Heart left ventricle (tissue), 16 donors: ENCODE measurements around the gene CLEC4M. TPM values are rescaled to one million over a fixed set of nuclear protein-coding genes. Genes with fewer than 3 reads are reported as not detected.

Experiments used
- ATAC-seq, 4 donors: fragments of 200-7000 bp; cut with Tn5 transposase; one replicate each; pipeline ENCODE4 v1.9.1; 2020 to 2022; ENCODE audit warnings: moderate library complexity in 4 of 4, mild to moderate bottlenecking in 3 of 4, moderate number of reproducible peaks in 1 of 4
- DNase-seq, 5 donors: peaks; one replicate each; pipeline ENCODE4 v3.0.0-alpha.2; 2020
- H3K27ac ChIP-seq, 12 donors: fragments of 200-600 bp; sonication (generic) in 4 of 12; one replicate each; pipeline versions ENCODE4 v1.5.0 to v1.8.0; 2016 to 2022; ENCODE audit warnings: mild to moderate bottlenecking in 2 of 12
- H3K27me3 ChIP-seq, 9 donors: fragments of 200-600 bp; sonication (generic) in 2 of 9; one replicate each; pipeline versions ENCODE4 v1.5.1 to v1.8.0; 2016 to 2022; ENCODE audit warnings: mild to moderate bottlenecking in 3 of 9
- H3K36me3 ChIP-seq, 9 donors: fragments of 200-600 bp; sonication (generic) in 2 of 9; one replicate each; pipeline versions ENCODE4 v1.5.0 to v1.8.0; 2018 to 2022; ENCODE audit warnings: mild to moderate bottlenecking in 2 of 9
- H3K4me1 ChIP-seq, 12 donors: fragments of 200-600 bp; sonication (generic) in 4 of 12; one replicate each; pipeline versions ENCODE4 v1.5.0 to v1.8.0; 2016 to 2022; ENCODE audit warnings: mild to moderate bottlenecking in 3 of 12
- H3K4me3 ChIP-seq, 12 donors: fragments of 200-600 bp; sonication (generic) in 4 of 12; one replicate each; pipeline versions ENCODE4 v1.5.0 to v1.8.0; 2017 to 2022; ENCODE audit warnings: mild to moderate bottlenecking in 9 of 12, moderate library complexity in 4 of 12
- H3K9me3 ChIP-seq, 12 donors: fragments of 200-600 bp; sonication (generic) in 4 of 12; one replicate each; pipeline versions ENCODE4 v1.5.0 to v1.8.0; 2016 to 2022; ENCODE audit warnings: mild to moderate bottlenecking in 1 of 12
- POLR2A ChIP-seq, 2 donors: fragments of 450-650 bp; IDR thresholded peaks; one replicate each; pipeline ENCODE4 v1.6.1; 2017; ENCODE audit warnings: antibody characterized with exemption in 2 of 2, mild to moderate bottlenecking in 2 of 2, moderate library complexity in 2 of 2
- WGBS, 4 donors: extraction: QIAGEN DNeasy Blood & Tissue Kit in 2 of 4; methylation state at CpG; one replicate each; pipeline versions ENCODE4 v1.1.5 to v1.1.7; 2013 to 2018; 5-methylcytosine and 5-hydroxymethylcytosine counted together
- intact Hi-C, 10 donors: fragments of 100-400 bp; cut with DNase I; formaldehyde crosslinking; loops; one replicate each; pipeline versions ENCODE4 v1.11.1 to v1.14.2; 2022
- long read RNA-seq, 3 donors: library from polyadenylated mRNA; unstranded; transcript quantifications; one replicate each; pipeline ENCODE4 v2.0.0, GENCODE V29; 2020 to 2021
- polyA plus RNA-seq, 2 donors: library from polyadenylated mRNA; stranded (reverse); fragments of 200-250 nt; gene quantifications; one replicate each; pipeline ENCODE4 v1.2.3, GENCODE V29; 2013
- total RNA-seq, 9 donors: library from RNA; depleted of rRNA in 2 of 9; stranded (reverse); fragments of >200 nt in 2 of 9; fragmentation: NEBNext Ultra II Directional in 3 of 9; extraction: Animal tissue kit (Norgen Biotek cat#: 25700) in 3 of 9; gene quantifications; one replicate each; pipeline versions ENCODE4 v1.1.0 to v1.2.4, GENCODE V29; 2016 to 2023
- TF ChIP-seq, protein P1 (sequence below), 12 donors: fragments of 200-600 bp; sonication (generic) in 4 of 12; IDR thresholded peaks; one replicate each; pipeline versions ENCODE4 v1.5.0 to v1.8.0; 2018 to 2022; ENCODE audit warnings: antibody characterized with exemption in 12 of 12, mild to moderate bottlenecking in 5 of 12
- donor health status: ischemic (EF 13 %, LVEDD 7.1; RV severe dilation, severe dysfunction).
- donor health status: healthy with polysubstance abuse.
- donor health status: DM: no; HTN: yes; CAD: no.
- donor health status: DM: no; HTN: no; CAD: no.
- donor health status: ischemic (EF 25% LVEDD 6.9; RV normal size, moderate dysfunction).
- donor health status: ischemic (EF 25% LVEDD 5.7; RV mildly dilated, moderate dysfunction).
- donor health status: healthy.
- donor health status: DM: yes; HTN: yes; CAD: no.
- donor health status: ischemic (EF 35%, LVEDD 5.7; RV mildly dilated, moderate dysfunction).
- donor health status: nonischemic (EF 11% LVEDD 7.7; RV severe dilation, severe dysfunction).
- donor health status: DM: yes; HTN: yes; CAD: no.
- donor health status: PGD.
- donor health status: ischemic (EF 29% LVEDD 5.4; RV normal size, mild dysfunction).
- donor health status: nonischemic (EF 23%, LVEDD 6.1; RV moderate dilation, normal function).

CLEC4M gene
- total RNA-seq (not detected), polyA plus RNA-seq (not detected)
- long read RNA-seq, donor 1 = 0 reads
- long read RNA-seq, donor 2 = 0 reads
- long read RNA-seq, donor 3 = 0 reads

DNA sequence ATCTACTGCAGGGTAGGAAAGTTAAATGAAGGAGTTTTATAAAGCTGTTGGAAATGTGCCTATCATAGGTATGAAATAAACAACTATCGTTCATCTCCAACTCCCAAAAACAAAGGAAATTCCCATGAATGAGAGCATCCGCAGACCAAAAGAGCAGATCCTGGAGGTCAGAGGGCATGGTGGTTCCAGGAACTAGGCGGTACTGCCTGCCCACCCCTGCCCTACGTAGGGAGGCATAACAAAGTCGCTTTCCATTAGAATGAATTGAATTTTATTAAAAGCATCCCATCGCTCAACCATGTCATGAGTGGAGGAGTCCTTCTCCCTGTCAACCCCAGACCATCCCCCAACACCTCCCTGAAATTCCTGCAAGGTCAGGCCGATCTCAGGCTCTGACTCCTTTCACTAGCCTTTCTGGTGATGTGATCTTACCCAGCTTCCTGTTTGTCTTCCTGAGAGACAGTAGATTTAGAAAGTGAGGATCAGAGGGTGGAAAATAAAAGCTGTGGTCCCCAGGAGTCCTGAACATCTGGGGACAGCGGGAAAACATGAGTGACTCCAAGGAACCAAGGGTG, at the start of gene CLEC4M:
Gene CLEC4M, plus strand, starts transcription at position 525 of the 575 bp plus-strand sequence. Its CDS starts 24 bp downstream, at position 549.
- H3K9me3 ChIP-seq = peaks cover 0 to 25% (median 20%) of the 10 kb centered on the region in 12 donors
- H3K4me1 ChIP-seq = peaks cover 0 to 4% (median 0%) of the 10 kb centered on the region in 12 donors
- H3K4me3 ChIP-seq = no peak within 1 kb of the TSS
- peaks cover 0 to 18% (median 0%) of the 10 kb centered on the region in 9 donors for H3K27me3 ChIP-seq
- WGBS, 4 donors = 58 to 74% (median 66%) methylated on average over 8 of the region's 8 CpGs
- DNase-seq = no peak
- H3K27ac ChIP-seq = no peak within 1 kb of the TSS
- no peaks in the 10 kb centered on the region for H3K36me3 ChIP-seq
- TF ChIP-seq, protein P1, sequence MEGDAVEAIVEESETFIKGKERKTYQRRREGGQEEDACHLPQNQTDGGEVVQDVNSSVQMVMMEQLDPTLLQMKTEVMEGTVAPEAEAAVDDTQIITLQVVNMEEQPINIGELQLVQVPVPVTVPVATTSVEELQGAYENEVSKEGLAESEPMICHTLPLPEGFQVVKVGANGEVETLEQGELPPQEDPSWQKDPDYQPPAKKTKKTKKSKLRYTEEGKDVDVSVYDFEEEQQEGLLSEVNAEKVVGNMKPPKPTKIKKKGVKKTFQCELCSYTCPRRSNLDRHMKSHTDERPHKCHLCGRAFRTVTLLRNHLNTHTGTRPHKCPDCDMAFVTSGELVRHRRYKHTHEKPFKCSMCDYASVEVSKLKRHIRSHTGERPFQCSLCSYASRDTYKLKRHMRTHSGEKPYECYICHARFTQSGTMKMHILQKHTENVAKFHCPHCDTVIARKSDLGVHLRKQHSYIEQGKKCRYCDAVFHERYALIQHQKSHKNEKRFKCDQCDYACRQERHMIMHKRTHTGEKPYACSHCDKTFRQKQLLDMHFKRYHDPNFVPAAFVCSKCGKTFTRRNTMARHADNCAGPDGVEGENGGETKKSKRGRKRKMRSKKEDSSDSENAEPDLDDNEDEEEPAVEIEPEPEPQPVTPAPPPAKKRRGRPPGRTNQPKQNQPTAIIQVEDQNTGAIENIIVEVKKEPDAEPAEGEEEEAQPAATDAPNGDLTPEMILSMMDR (IDR thresholded peaks at IDR 0.05) = no peak
- no peak for TF ChIP-seq POLR2A (IDR thresholded peaks at IDR 0.05)
- ATAC-seq = no peak
- intact Hi-C loops = no loop called here

- WGBS, 4 donors = 77 to 90% (median 87%) methylated on average over 1 of the region's 1 CpG
- peaks cover 0 to 18% (median 5%) of the 10 kb centered on the region in 12 donors for H3K9me3 ChIP-seq
- H3K4me1 ChIP-seq = no peaks in the 10 kb centered on the region
- no peak for DNase-seq
- H3K4me3 ChIP-seq = no peak overlapping the region
- H3K27me3 ChIP-seq = peaks cover 0 to 5% (median 0%) of the 10 kb centered on the region in 9 donors
- no peaks in the 10 kb centered on the region for H3K36me3 ChIP-seq
- TF ChIP-seq, protein P1 (IDR thresholded peaks at IDR 0.05) = no peak
- no peak for TF ChIP-seq POLR2A (IDR thresholded peaks at IDR 0.05)
- H3K27ac ChIP-seq = no peak overlapping the region
- intact Hi-C loops = no loop called here
- ATAC-seq = no peak
Measured at GRCh38 chr19:7715671-7716070, 47.4 kb upstream of the CLEC4M start.

DNA sequence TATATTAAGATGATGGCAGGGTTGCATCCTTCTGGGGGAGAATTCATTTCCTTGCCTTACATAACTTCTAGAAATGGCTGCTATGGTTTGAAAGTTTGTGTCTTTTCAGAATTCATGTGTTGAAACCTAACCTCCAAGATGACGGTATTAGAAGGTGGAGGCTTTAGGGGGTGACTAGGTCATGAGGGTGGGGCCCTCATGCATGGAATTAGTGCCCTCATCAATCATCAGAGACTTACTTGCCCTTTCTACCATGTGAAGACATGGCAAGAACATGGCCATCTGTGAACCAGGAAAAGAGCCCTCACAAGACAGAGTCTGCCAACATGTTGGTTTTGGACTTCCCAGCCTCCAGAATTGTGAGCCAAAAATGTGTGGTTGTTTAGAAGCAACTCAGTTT, 46.3 kb upstream of the CLEC4M start:
- intact Hi-C loops = no loop called here
- Histone ChIP-seq H3K36me3 (no peaks in the 10 kb centered on the region), H3K27me3 (peaks cover 0 to 10% (median 0%) of the 10 kb centered on the region in 9 donors), H3K9me3 (peaks cover 0 to 18% (median 5%) of the 10 kb centered on the region in 12 donors), H3K4me3 (no peak overlapping the region), H3K4me1 (no peaks in the 10 kb centered on the region), H3K27ac (no peak overlapping the region)
- ATAC-seq (no peak), DNase-seq (no peak)
- no peak for TF ChIP-seq POLR2A (IDR thresholded peaks at IDR 0.05)
- TF ChIP-seq, protein P1 (IDR thresholded peaks at IDR 0.05) = no peak
- WGBS, 4 donors = 70 to 88% (median 81%) methylated on average over 1 of the region's 1 CpG

DNA sequence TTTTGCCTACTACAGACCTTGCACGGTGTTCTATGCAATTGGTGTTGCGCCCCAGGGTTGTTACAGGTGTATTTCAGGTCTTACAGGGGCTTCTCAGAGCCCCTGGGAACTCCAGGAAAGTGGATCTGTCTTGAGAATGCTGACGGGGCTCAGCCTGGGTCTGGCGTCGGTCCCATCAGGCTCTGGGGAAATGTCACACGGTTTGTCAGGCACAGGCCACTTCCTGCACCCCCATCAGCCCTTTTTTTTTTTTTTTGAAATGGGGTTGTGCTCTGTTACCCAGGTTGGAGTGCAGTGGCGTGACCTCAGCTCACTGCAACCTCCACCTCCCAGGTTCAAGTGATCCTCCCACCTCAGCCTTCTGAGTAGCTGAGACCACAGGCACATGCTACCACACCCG, 44.4 kb upstream of the CLEC4M start:
- H3K36me3 ChIP-seq = no peaks in the 10 kb centered on the region
- TF ChIP-seq, protein P1 (IDR thresholded peaks at IDR 0.05) = no peak
- TF ChIP-seq POLR2A (IDR thresholded peaks at IDR 0.05) = no peak
- H3K9me3 ChIP-seq = peaks cover 0 to 18% (median 5%) of the 10 kb centered on the region in 12 donors
- DNase-seq = no peak
- ATAC-seq = no peak
- no peak overlapping the region for H3K27ac ChIP-seq
- WGBS, 4 donors = 48 to 59% (median 49%) methylated on average over 8 of the region's 8 CpGs
- no peak overlapping the region for H3K4me3 ChIP-seq
- no peaks in the 10 kb centered on the region for H3K4me1 ChIP-seq
- intact Hi-C loops = no loop called here
- peaks cover 0 to 19% (median 0%) of the 10 kb centered on the region in 9 donors for H3K27me3 ChIP-seq
